HG02840 (cell line): ENCODE data around the gene TMEM218.

Source experiments
- ATAC-seq: cut with Tn5 transposase; IDR thresholded peaks from one replicate; pipeline ENCODE4 v1.9.1; 2021; ENCODE audit warnings: mild to moderate bottlenecking, moderate library complexity, moderate number of reproducible peaks; ENCODE audit not compliant: unreplicated experiment, low FRiP score

TMEM218 gene

GRCh38 chr11:125132071-125132470, 20.6 kb upstream of the TMEM218 start:
- no peak for ATAC-seq

- no peak for ATAC-seq
These were observed 18.0 kb upstream of the TMEM218 start for GRCh38 chr11:125129316-125129993.

- no peak for ATAC-seq
These were observed 17.0 kb upstream of the TMEM218 start for GRCh38 chr11:125128450-125128849.

- no peak for ATAC-seq
These were observed 13.2 kb upstream of the TMEM218 start for GRCh38 chr11:125124618-125124992.

- no peak for ATAC-seq
These were observed 12.7 kb upstream of the TMEM218 start for GRCh38 chr11:125123947-125124617.

GRCh38 chr11:125123194-125123946, 11.9 kb upstream of the TMEM218 start:
- no peak for ATAC-seq

GRCh38 chr11:125117429-125117828, 6.0 kb upstream of the TMEM218 start:
- ATAC-seq, result no peak

GRCh38 chr11:125114518-125114917, 3.1 kb upstream of the TMEM218 start:
- no peak for ATAC-seq

GRCh38 chr11:125112208-125112604, 780 bp upstream of the TMEM218 start:
- no peak for ATAC-seq

GRCh38 chr11:125111001-125111342, 454 bp downstream of the TMEM218 start:
- no peak for ATAC-seq

GRCh38 chr11:125110506-125110905, 920 bp downstream of the TMEM218 start:
- no peak for ATAC-seq

- ATAC-seq, result no peak
These were observed 3.0 kb downstream of the TMEM218 start for GRCh38 chr11:125108469-125108868.

- no peak for ATAC-seq
These were observed 5.5 kb downstream of the TMEM218 start for GRCh38 chr11:125105926-125106325.

- no peak for ATAC-seq
These were observed 8.9 kb downstream of the TMEM218 start for GRCh38 chr11:125102510-125102909.

GRCh38 chr11:125102025-125102424, 9.4 kb downstream of the TMEM218 start:
- ATAC-seq, result no peak

- ATAC-seq, result no peak
These were observed 9.8 kb downstream of the TMEM218 start for GRCh38 chr11:125101596-125101995.

- no peak for ATAC-seq
These were observed 11.3 kb downstream of the TMEM218 start for GRCh38 chr11:125100136-125100535.

GRCh38 chr11:125094731-125095130, 16.7 kb downstream of the TMEM218 start:
- no peak for ATAC-seq

GRCh38 chr11:125093502-125093901, 17.9 kb downstream of the TMEM218 start:
- ATAC-seq, result no peak

- ATAC-seq, result no peak
These were observed 18.8 kb downstream of the TMEM218 start for GRCh38 chr11:125092669-125093068.

GRCh38 chr11:125091877-125092664, 19.4 kb downstream of the TMEM218 start:
- ATAC-seq, result no peak
